ENCODE results near the gene CPT1C. TPM values are rescaled to one million over a fixed set of nuclear protein-coding genes. Genes with fewer than 3 reads are reported as not detected.

The CPT1C gene
- total and polyA plus RNA-seq, 2 of the 8 experiments (the other 6 are each of a cell fraction or from before 2014, with no cell fraction given) = 79.6 to 91.8 TPM

- no peak overlapping the region for H3K18ac ChIP-seq (ENCODE audit: extremely low read depth, low read length)
- H2BK5ac ChIP-seq (ENCODE audit: low read depth, low read length) = no peak overlapping the region
- no peak overlapping the region for H3K14ac ChIP-seq (ENCODE audit: insufficient read length)
- H3K4me2 ChIP-seq (ENCODE audit: insufficient read depth in 1 of 2, low read depth in 2 of 2, low read length in 2 of 2) = no peak overlapping the region
- peaks cover 4 to 13% of the 10 kb centered on the region in 2 experiments for H4K20me1 ChIP-seq (replicated peaks in 1 of 2; ENCODE audit: control insufficient read depth in 1 of 2, insufficient read depth in 2 of 2, low read length in 2 of 2)
- no peak overlapping the region for H2BK15ac ChIP-seq (ENCODE audit: low read length)
- H3K23ac ChIP-seq (ENCODE audit: insufficient read length) = no peak overlapping the region
- H2BK20ac ChIP-seq (ENCODE audit: low read length) = no peak overlapping the region
- ChIA-PET CTCF (ENCODE audit: partially characterized antibody) (no interaction called here), POLR2A (ENCODE audit: partially characterized antibody) (interaction anchor here (0.6 to 14.1 kb wide), 2 partner anchors 9 to 51 kb away, joined by 3 to 236 read pairs; partner anchors contain the start of genes BCL2L12 and IRF3)
- H3K56ac ChIP-seq (replicated peaks; ENCODE audit: insufficient read length, low read depth, low read length) = no peak overlapping the region
- H4K5ac ChIP-seq (ENCODE audit: insufficient read length, low read depth, low read length) = no peak overlapping the region
- H2AFZ ChIP-seq (ENCODE audit: low read length) = no peak overlapping the region
- H3K79me1 ChIP-seq (ENCODE audit: low read depth, low read length) = peaks cover 8% of the 10 kb centered on the region
- H3K4me3 ChIP-seq (ENCODE audit: extremely low read depth in 1 of 4, insufficient read depth in 2 of 4, low read depth in 3 of 4, low read length in 4 of 4) = no peak overlapping the region
- peaks cover 0 to 3% (median under 1%) of the 10 kb centered on the region in 4 experiments; a peak in 2 of 7 replicates for H3K4me1 ChIP-seq (replicated peaks in 1 of 4; ENCODE audit: control insufficient read depth in 3 of 4, insufficient read depth in 4 of 4, low read length in 3 of 4)
- 97% methylated on average over 22 of the region's 72 CpGs; no CpG with 5 or more reads in 1 of the 2 experiments for WGBS, 2 experiments (ENCODE audit: extremely low coverage in 1 of 2, insufficient coverage in 1 of 2, insufficient read length in 1 of 2, insufficient replicate concordance in 2 of 2, low coverage in 1 of 2, low lambda C conversion rate in 2 of 2, missing lambda C conversion rate in 1 of 2)
- no peak overlapping the region for H3K4ac ChIP-seq (replicated peaks; ENCODE audit: insufficient read length, low read depth, low read length)
- H4K91ac ChIP-seq (replicated peaks; ENCODE audit: insufficient read length, low read length) = no peak overlapping the region
- H3K27ac ChIP-seq (ENCODE audit: low read depth, low read length) = no peak overlapping the region
- H3K23me2 ChIP-seq (ENCODE audit: low read depth, low read length) = no peaks in the 10 kb centered on the region
- DNase-seq (ENCODE audit: low read depth in 1 of 2, low spot score in 2 of 2) (no peak), FAIRE-seq (no peak)
- H3K9ac ChIP-seq (replicated peaks in 1 of 4; ENCODE audit: extremely low read depth in 1 of 4, low read depth in 3 of 4, low read length in 3 of 4) = no peak overlapping the region
- no peaks in the 10 kb centered on the region for H3K27me3 ChIP-seq (replicated peaks in 1 of 4; ENCODE audit: control insufficient read depth in 3 of 4, extremely low read depth in 1 of 4, insufficient read depth in 3 of 4, low read length in 3 of 4)
- H3K9me3 ChIP-seq (ENCODE audit: insufficient read depth in 2 of 2, low read depth in 1 of 2, low read length in 1 of 2) = no peaks in the 10 kb centered on the region
- H2BK12ac ChIP-seq (ENCODE audit: low read depth, low read length) = no peak overlapping the region
- no peak overlapping the region for H2AK5ac ChIP-seq (ENCODE audit: low read depth, low read length)
- H2BK120ac ChIP-seq (replicated peaks; ENCODE audit: low read depth, low read length) = no peak overlapping the region
- peaks cover 13 to 70% (median 44%) of the 10 kb centered on the region in 4 experiments; a peak in 7 of 8 replicates for H3K36me3 ChIP-seq (ENCODE audit: control insufficient read depth in 2 of 4, insufficient read depth in 4 of 4, low read length in 3 of 4)
- peaks cover 0 to 3% of the 10 kb centered on the region in 2 experiments; a peak in 1 of 4 replicates for H3K79me2 ChIP-seq (ENCODE audit: control insufficient read depth in 1 of 2, insufficient read depth in 2 of 2, low read length in 2 of 2)
- no peak overlapping the region for H4K8ac ChIP-seq (ENCODE audit: extremely low read depth, insufficient read depth, low read length)
- TF ChIP-seq GTF2F1 (IDR thresholded peaks at IDR 0.05; ENCODE audit: borderline replicate concordance, low read depth, low read length) (no peak), SIN3A (conservative IDR thresholded peaks at IDR 0.05 in 1 of 2, IDR thresholded peaks at IDR 0.05 in 1 of 2; ENCODE audit: low read depth in 1 of 2, low read length in 2 of 2) (no peak), TCF12 (IDR thresholded peaks at IDR 0.05; ENCODE audit: low read depth, low read length) (no peak), KDM4A (IDR thresholded peaks at IDR 0.05; ENCODE audit: low read depth, low read length, severe bottlenecking) (no peak), GABPA (IDR thresholded peaks at IDR 0.05; ENCODE audit: borderline replicate concordance, insufficient read depth, low read length) (no peak), KDM5A (IDR thresholded peaks at IDR 0.05; ENCODE audit: low read length) (no peak), TAF7 (optimal IDR thresholded peaks at IDR 0.05; ENCODE audit: borderline replicate concordance, low read depth, low read length) (no peak), HDAC2 (IDR thresholded peaks at IDR 0.05; ENCODE audit: borderline replicate concordance in 1 of 2, low read depth in 2 of 2, low read length in 2 of 2) (no peak), BCL11A (IDR thresholded peaks at IDR 0.05; ENCODE audit: low read depth in 2 of 2, low read length in 2 of 2) (no peak), SAP30 (IDR thresholded peaks at IDR 0.05; ENCODE audit: insufficient read depth, insufficient replicate concordance, low read length) (no peak), BRCA1 (IDR thresholded peaks at IDR 0.05; ENCODE audit: low read depth, low read length) (no peak), SIX5 (IDR thresholded peaks at IDR 0.05; ENCODE audit: low read depth, low read length) (no peak)
Measured at GRCh38 chr19:49651029-49651819, 39.7 kb upstream of the CPT1C start.

Measured in H1 (cell line).